ENCODE measurements around the gene DSN1.
A peak's percentile ranks its signal among the peaks of the same experiment; 100 is the strongest.

DSN1 gene

GRCh38 chr20:36752582-36752981 is 21.0 kb downstream of the DSN1 start:
- no peak for DNase-seq

GRCh38 chr20:36745927-36746659 is 27.5 kb downstream of the DSN1 start, which contains the start of gene NDRG3:
Gene NDRG3 (minus strand): TSS chr20:36746090. CDS start chr20:36721735, 24,355 bp downstream.
- peak; percentile 95 for DNase-seq

- DNase-seq = no peak
Measured at GRCh38 chr20:36745234-36745926, 28.2 kb downstream of the DSN1 start.

GRCh38 chr20:36744764-36745191 is 28.8 kb downstream of the DSN1 start:
- no peak for DNase-seq

GRCh38 chr20:36744243-36744642 is 29.3 kb downstream of the DSN1 start:
- DNase-seq = no peak

- no peak for DNase-seq
Measured at GRCh38 chr20:36742558-36742957, 31.0 kb downstream of the DSN1 start.

- no peak for DNase-seq
Measured at GRCh38 chr20:36741072-36741471, 32.5 kb downstream of the DSN1 start.

GRCh38 chr20:36737183-36737499 is 36.4 kb downstream of the DSN1 start:
- no peak for DNase-seq

GRCh38 chr20:36736451-36737182 is 36.9 kb downstream of the DSN1 start:
- no peak for DNase-seq

GRCh38 chr20:36732456-36732855 is 41.1 kb downstream of the DSN1 start:
- DNase-seq = no peak

GRCh38 chr20:36728986-36729385 is 44.6 kb downstream of the DSN1 start:
- peak; percentile 32 for DNase-seq

- DNase-seq = no peak
Measured at GRCh38 chr20:36726168-36726567, 47.4 kb downstream of the DSN1 start.

- peak; percentile 56 for DNase-seq
Measured at GRCh38 chr20:36720510-36720909, 53.1 kb downstream of the DSN1 start.

GRCh38 chr20:36717657-36718056 is 55.9 kb downstream of the DSN1 start:
- DNase-seq = no peak

GRCh38 chr20:36717021-36717420 is 56.5 kb downstream of the DSN1 start:
- no peak for DNase-seq

- DNase-seq = no peak
Measured at GRCh38 chr20:36712775-36713174, 60.8 kb downstream of the DSN1 start.

GRCh38 chr20:36709126-36709525 is 64.4 kb downstream of the DSN1 start:
- DNase-seq = no peak

- no peak for DNase-seq
Measured at GRCh38 chr20:36703530-36703929, 70.0 kb downstream of the DSN1 start.

Data from activated CD4-positive, alpha-beta T cell treated with anti-CD3 and anti-CD28 coated beads for 48 hours (primary cell).